T-helper 22 cell (primary cell): ENCODE results near the gene LANCL1.
A peak's percentile ranks its signal among the peaks of the same experiment; 100 is the strongest.

Experiments
- DNase-seq: peaks from one replicate; pipeline ENCODE4 v3.0.0-alpha.2; 2020; ENCODE audit warnings: low read depth

Gene LANCL1

DNA sequence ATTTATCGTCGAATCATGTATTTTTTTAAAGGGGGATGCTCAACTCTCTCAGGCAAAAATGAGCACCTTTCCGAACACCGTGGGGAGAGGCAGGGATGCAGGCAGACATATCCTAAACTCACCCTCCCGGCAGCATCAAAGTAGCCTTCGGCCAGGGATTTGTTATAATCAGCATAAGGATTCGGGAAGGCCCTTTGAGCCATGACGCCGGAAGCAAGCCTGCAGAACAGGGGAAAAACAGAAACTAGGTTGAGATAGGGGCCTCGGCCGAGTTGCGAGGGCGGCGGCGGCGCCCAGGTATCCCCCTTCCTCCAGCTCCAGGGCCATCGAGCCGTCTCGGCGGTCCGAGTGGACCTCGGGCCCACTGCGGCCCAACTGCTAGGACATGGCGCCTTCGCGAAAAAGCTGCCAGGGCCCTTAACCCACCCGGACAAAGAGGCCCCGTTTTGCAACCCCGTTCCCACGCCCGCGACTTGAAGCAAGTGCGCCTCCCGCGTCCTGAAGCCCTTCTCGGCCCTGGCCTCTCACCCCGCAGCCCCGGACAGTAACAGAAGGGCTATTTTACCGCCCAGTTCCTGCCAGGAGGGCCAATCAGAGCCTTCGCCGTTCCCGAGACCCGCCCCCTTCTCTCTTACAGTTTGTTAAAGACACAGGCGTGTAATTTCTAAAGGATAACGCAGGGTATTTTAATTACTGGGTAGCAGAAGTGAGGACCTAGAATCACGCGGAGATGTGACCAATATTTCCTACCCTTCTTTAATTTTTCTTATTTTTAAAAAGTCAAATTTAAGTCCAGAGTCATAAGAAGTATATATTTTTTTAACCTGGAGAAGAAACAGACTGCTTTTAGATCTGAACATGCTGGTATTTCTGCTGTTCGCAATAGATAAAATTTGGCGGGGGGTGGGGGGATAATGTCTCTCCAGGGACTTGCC lies at the start of gene LANCL1:
Gene LANCL1 (minus strand): TSS at position 566 of the 935 bp plus-strand sequence. CDS start 363 bp downstream, at position 203.
- peak; percentile 68 for DNase-seq

GRCh38 chr2:210524533-210524932 lies 48.0 kb upstream of the LANCL1 start:
- no peak for DNase-seq

DNA sequence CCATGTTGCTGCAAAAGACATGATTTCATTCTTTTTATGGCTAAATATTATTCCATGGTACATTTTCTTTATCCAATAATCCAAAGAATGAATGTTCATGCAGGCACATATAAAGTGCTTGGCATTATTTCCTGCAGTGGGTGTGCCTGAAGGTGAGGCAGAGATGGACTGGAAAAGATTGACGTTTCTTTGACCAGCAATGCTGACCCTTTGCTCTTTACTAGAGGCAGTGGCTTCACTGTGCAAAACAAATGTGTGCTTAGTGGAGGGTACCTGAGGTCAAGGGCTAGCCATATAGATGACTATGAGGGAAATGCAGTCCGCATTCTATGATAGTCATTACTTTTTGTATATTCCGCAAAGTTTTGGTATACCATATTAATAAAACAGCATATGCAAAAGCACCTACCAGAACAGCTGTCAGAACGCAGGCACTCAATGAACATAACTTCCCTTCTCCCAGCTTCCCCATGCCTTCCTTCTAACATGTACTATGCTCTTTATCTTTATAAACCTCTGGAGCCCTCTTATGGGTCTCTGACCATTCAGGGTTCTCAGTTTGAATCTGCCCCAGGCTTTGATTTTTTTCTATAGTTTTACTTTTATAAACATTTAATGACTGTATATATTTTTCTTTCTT lies 47.2 kb upstream of the LANCL1 start:
- DNase-seq = no peak

DNA sequence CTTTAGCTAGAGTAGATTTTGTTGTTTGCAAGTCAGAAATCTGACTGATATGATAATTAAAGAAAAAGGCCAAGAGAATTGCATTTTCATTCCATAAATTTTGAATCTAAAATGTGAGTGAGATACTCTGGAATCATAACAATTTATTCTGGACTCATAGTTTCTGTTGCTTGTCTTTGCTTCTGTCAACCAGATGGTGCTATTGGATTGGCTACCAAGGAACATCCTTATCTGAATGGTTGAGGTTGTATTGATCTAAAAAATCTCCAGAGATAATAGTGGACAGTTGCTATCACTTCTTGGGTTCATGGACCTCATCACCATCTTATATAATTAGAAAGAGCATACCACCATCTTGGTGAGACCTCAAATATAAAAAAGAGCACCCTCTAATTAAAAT lies 45.8 kb upstream of the LANCL1 start:
- DNase-seq = no peak

GRCh38 chr2:210519594-210519993 lies 43.0 kb upstream of the LANCL1 start:
- DNase-seq = no peak

DNA sequence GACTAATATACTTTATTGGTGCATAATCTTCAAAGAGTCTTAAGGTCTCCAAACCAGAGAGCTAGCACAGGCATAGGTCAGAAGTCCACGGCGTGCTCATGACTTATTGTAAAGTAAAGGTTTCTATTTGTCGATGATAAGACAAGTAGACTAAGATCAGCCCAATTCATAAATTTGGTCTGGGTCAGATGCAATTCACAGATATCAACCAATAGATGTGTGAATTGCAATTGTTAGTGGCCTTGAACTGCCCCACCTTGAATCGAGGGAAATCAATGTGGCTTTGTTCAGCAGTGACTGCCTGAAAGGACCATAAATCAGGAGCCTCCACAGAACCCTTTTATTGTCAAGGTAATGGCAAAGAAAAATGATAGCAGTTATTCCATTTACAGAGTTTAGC lies 40.7 kb upstream of the LANCL1 start:
- DNase-seq = no peak

GRCh38 chr2:210515911-210516310 lies 39.4 kb upstream of the LANCL1 start:
- DNase-seq = no peak

- DNase-seq = no peak
These were observed 27.2 kb upstream of the LANCL1 start for GRCh38 chr2:210503725-210504191.

DNA sequence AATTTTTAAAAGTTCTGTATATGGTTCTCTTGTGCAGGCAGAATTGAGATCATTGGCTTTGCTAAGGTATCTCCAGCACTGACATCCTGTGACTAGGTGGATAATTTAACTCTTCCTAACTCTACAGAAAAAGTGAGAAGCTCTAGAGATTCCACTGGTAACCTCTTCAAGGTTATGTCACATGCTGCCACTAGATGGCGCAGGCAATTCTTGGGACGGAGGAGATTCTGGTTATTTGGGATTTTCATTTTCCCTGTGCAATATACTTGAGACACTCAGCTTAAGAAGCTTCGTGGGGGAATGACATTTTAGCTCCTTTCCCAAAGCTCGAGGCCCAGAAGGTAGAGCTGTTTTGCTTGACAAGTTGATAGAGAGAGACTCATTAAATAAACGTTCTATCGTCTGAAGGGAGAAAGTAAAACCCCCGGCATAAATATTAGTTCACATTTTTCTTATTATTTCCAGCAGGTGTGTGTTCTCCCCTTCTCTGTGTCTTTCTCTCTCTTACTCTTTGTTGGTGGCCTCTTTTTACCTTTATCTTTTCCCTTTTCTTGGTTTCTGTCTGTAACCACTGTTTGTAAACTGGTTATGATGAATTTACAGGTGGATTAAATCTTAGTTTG lies 26.6 kb upstream of the LANCL1 start:
- DNase-seq = no peak

DNA sequence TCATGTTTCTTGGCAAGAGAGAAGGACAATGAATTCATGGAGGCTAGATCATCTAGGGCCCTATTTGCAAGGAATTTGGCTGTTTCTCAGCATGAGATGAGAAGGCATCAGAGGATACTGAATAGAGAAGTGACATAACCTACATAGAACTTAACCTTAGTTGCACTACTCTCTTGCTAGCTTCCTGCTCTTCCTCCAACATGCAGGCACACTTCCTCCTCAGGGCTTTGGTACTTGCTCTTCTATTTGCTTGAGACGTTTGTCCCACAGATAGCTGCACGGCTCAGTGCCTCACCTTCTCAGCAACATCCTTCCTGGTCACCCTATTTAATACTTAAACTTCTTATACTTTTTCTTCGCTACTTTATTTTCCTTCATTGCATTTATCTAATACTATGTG lies 20.0 kb upstream of the LANCL1 start:
- no peak for DNase-seq

- no peak for DNase-seq
These were observed 17.0 kb upstream of the LANCL1 start for GRCh38 chr2:210493528-210493927.

- no peak for DNase-seq
These were observed 5.1 kb upstream of the LANCL1 start for GRCh38 chr2:210481601-210482175.

GRCh38 chr2:210480764-210481163 lies 4.2 kb upstream of the LANCL1 start:
- no peak for DNase-seq

DNA sequence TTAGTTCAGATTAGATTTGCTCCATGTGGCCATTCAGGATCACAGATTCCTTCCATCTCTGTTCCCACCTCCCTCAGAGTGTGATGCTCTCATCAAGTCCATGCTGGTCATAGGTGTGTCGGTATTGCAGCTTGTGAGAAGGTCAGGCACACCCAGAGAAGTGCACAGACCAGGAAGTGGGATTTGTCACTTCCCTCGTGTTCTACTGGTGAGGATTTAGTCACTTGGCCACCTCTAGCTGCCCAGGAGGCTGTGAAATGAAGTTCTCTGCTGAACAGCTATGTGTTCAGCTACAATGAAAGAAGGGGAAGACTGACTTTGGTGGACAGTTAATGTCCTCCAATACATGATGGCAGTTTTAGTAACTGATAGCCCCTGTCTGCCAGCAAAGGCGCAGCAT lies 3.5 kb upstream of the LANCL1 start:
- no peak for DNase-seq

DNA sequence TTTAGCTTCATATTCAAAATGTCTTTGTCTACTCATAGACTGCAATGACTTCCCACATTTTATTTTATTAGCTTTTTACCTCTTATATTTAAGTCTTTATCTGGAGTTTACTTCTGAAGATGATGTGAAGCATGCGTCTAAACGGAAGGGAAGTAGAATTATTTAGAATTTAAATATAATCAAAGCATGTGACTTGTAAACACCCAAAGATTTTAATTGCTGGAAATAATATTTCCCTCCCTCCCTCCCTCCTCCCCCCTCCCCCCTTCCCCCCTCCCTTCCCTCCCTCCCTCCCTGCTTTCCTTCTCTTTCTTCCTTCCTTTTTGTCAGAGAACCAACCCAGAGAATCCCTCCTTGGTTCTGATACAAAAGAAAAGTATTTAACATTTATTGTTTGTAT lies 2.1 kb upstream of the LANCL1 start:
- no peak for DNase-seq

GRCh38 chr2:210477496-210477895 lies 937 bp upstream of the LANCL1 start:
- no peak for DNase-seq

GRCh38 chr2:210475706-210476105 lies 853 bp downstream of the LANCL1 start:
- no peak for DNase-seq

GRCh38 chr2:210474776-210475175 lies 1.8 kb downstream of the LANCL1 start:
- no peak for DNase-seq

GRCh38 chr2:210461401-210461800 lies 15.2 kb downstream of the LANCL1 start:
- no peak for DNase-seq

DNA sequence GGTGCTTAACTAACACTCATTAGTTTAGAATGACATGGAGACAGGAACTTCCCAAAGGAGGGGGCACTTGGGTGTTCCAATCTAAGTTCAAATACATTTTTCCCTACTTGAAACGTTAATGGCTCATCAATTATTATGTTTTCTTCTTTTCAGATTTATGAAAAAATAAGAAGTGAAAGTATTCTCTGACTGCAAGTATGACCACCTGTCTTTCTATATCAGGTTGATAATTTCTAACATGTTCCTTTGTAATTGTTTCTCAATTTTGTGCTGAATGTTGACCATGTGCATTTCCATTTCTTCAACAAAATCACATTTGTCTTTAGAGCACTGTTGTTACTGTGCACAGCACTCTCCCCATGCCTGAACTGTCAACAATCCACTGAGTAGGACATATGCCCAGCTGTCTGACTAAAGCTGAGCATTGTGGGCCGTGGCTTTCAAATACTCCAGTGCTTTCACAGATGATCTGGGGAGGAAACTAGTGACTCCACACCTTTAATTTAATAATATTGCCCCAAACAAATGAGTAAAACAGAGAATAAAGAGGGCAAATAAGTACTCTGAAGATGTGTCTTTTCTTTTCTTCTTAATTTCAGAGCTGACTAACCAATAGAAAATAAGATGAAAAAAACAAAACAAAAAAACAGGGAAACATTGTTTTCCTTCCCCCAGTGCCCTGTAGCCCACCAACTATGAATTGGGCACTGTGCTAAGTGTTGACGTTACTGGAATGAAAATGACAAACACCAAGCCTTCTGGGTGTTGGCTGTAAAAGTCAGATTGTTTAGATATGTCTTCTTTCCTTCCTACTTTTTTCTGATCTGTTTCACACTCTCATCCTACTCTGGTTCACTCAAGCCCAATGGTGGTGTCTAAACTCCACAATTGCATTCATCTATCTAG lies 16.0 kb downstream of the LANCL1 start:
- DNase-seq = no peak

GRCh38 chr2:210459880-210460279 lies 16.7 kb downstream of the LANCL1 start:
- no peak for DNase-seq
